H54 (cell line): ENCODE results near the gene POLR3E.

Source experiments
- DNase-seq: peaks from one replicate; pipeline ENCODE4 v3.0.0; 2011; ENCODE audit warnings: low spot score, mixed read lengths; ENCODE audit not compliant: insufficient read length
- FAIRE-seq: peaks from 3 replicates; lab custom pipeline; 2011; peaks lifted over from hg19 to GRCh38; lab: Jason Lieb, UNC
- POLR2A ChIP-seq: IDR thresholded peaks from 2 replicates; pipeline ENCODE4 v1.6.1; 2011; ENCODE audit warnings: low read depth, mild to moderate bottlenecking, low read length

Gene POLR3E

GRCh38 chr16:22380529-22380928 is 83.3 kb downstream of the POLR3E start:
- no peak for DNase-seq
- FAIRE-seq: no peak
- TF ChIP-seq POLR2A: no peak

GRCh38 chr16:22381392-22381791 is 84.2 kb downstream of the POLR3E start:
- no peak for FAIRE-seq
- DNase-seq: no peak
- no peak for TF ChIP-seq POLR2A

GRCh38 chr16:22383827-22384226 is 86.6 kb downstream of the POLR3E start:
- DNase-seq (no peak), FAIRE-seq (no peak)
- no peak for TF ChIP-seq POLR2A
